ENCODE data around the gene ATP6V1C2.

The ATP6V1C2 gene

GRCh38 chr2:10733566-10733925 lies 12.1 kb downstream of the ATP6V1C2 start:
- Histone ChIP-seq H3K4me3 (ENCODE audit: extremely low read depth, insufficient read depth, low read length, poor library complexity, severe bottlenecking) (no peak overlapping the region), H3K36me3 (ENCODE audit: control insufficient read depth, insufficient read depth, low read length) (no peaks in the 10 kb centered on the region), H3K27ac (ENCODE audit: low read depth, low read length, severe bottlenecking) (no peak overlapping the region), H3K9me3 (ENCODE audit: control insufficient read depth, low read length) (no peaks in the 10 kb centered on the region), H3K4me1 (ENCODE audit: control insufficient read depth, insufficient read depth, low read length, poor library complexity, severe bottlenecking) (peaks cover 4% of the 10 kb centered on the region)
- WGBS, 2 experiments (ENCODE audit: insufficient coverage in 2 of 2), result 81 to 87% methylated on average over 5 to 6 of the region's 6 CpGs

GRCh38 chr2:10733980-10734379 lies 12.6 kb downstream of the ATP6V1C2 start:
- no peaks in the 10 kb centered on the region for H3K36me3 ChIP-seq (ENCODE audit: control insufficient read depth, insufficient read depth, low read length)
- WGBS, 2 experiments (ENCODE audit: insufficient coverage in 2 of 2), result 84 to 94% methylated on average over 3 to 4 of the region's 5 CpGs
- H3K9me3 ChIP-seq (ENCODE audit: control insufficient read depth, low read length), result no peaks in the 10 kb centered on the region
- peaks cover 4% of the 10 kb centered on the region for H3K4me1 ChIP-seq (ENCODE audit: control insufficient read depth, insufficient read depth, low read length, poor library complexity, severe bottlenecking)
- H3K27ac ChIP-seq (ENCODE audit: low read depth, low read length, severe bottlenecking), result no peak overlapping the region
- H3K4me3 ChIP-seq (ENCODE audit: extremely low read depth, insufficient read depth, low read length, poor library complexity, severe bottlenecking), result no peak overlapping the region

- Histone ChIP-seq H3K4me3 (ENCODE audit: extremely low read depth, insufficient read depth, low read length, poor library complexity, severe bottlenecking) (no peak overlapping the region), H3K27ac (ENCODE audit: low read depth, low read length, severe bottlenecking) (no peak overlapping the region), H3K36me3 (ENCODE audit: control insufficient read depth, insufficient read depth, low read length) (no peaks in the 10 kb centered on the region), H3K4me1 (ENCODE audit: control insufficient read depth, insufficient read depth, low read length, poor library complexity, severe bottlenecking) (peaks cover 4% of the 10 kb centered on the region), H3K9me3 (ENCODE audit: control insufficient read depth, low read length) (no peaks in the 10 kb centered on the region)
- 91 to 100% methylated on average over 5 to 6 of the region's 6 CpGs for WGBS, 2 experiments (ENCODE audit: insufficient coverage in 2 of 2)
These were observed 16.8 kb downstream of the ATP6V1C2 start for GRCh38 chr2:10738192-10738591.

- Histone ChIP-seq H3K36me3 (ENCODE audit: control insufficient read depth, insufficient read depth, low read length) (no peaks in the 10 kb centered on the region), H3K4me3 (ENCODE audit: extremely low read depth, insufficient read depth, low read length, poor library complexity, severe bottlenecking) (no peak overlapping the region), H3K27ac (ENCODE audit: low read depth, low read length, severe bottlenecking) (no peak overlapping the region), H3K4me1 (ENCODE audit: control insufficient read depth, insufficient read depth, low read length, poor library complexity, severe bottlenecking) (no peaks in the 10 kb centered on the region), H3K9me3 (ENCODE audit: control insufficient read depth, low read length) (no peaks in the 10 kb centered on the region)
- 88 to 92% methylated on average over 2 of the region's 3 CpGs for WGBS, 2 experiments (ENCODE audit: insufficient coverage in 2 of 2)
These were observed 18.8 kb downstream of the ATP6V1C2 start for GRCh38 chr2:10740226-10740625.

- Histone ChIP-seq H3K4me3 (ENCODE audit: extremely low read depth, insufficient read depth, low read length, poor library complexity, severe bottlenecking) (no peak overlapping the region), H3K9me3 (ENCODE audit: control insufficient read depth, low read length) (no peaks in the 10 kb centered on the region), H3K4me1 (ENCODE audit: control insufficient read depth, insufficient read depth, low read length, poor library complexity, severe bottlenecking) (no peaks in the 10 kb centered on the region), H3K36me3 (ENCODE audit: control insufficient read depth, insufficient read depth, low read length) (no peaks in the 10 kb centered on the region), H3K27ac (ENCODE audit: low read depth, low read length, severe bottlenecking) (no peak overlapping the region)
- 67 to 76% methylated on average over 2 of the region's 2 CpGs for WGBS, 2 experiments (ENCODE audit: insufficient coverage in 2 of 2)
These were observed 19.7 kb downstream of the ATP6V1C2 start for GRCh38 chr2:10741139-10741538.

GRCh38 chr2:10742666-10743065 lies 21.2 kb downstream of the ATP6V1C2 start:
- Histone ChIP-seq H3K4me3 (ENCODE audit: extremely low read depth, insufficient read depth, low read length, poor library complexity, severe bottlenecking) (no peak overlapping the region), H3K36me3 (ENCODE audit: control insufficient read depth, insufficient read depth, low read length) (no peaks in the 10 kb centered on the region), H3K9me3 (ENCODE audit: control insufficient read depth, low read length) (no peaks in the 10 kb centered on the region), H3K27ac (ENCODE audit: low read depth, low read length, severe bottlenecking) (no peak overlapping the region), H3K4me1 (ENCODE audit: control insufficient read depth, insufficient read depth, low read length, poor library complexity, severe bottlenecking) (no peaks in the 10 kb centered on the region)
- 91 to 95% methylated on average over 10 of the region's 11 CpGs for WGBS, 2 experiments (ENCODE audit: insufficient coverage in 2 of 2)

- Histone ChIP-seq H3K4me1 (ENCODE audit: control insufficient read depth, insufficient read depth, low read length, poor library complexity, severe bottlenecking) (no peaks in the 10 kb centered on the region), H3K27ac (ENCODE audit: low read depth, low read length, severe bottlenecking) (no peak overlapping the region), H3K4me3 (ENCODE audit: extremely low read depth, insufficient read depth, low read length, poor library complexity, severe bottlenecking) (no peak overlapping the region), H3K9me3 (ENCODE audit: control insufficient read depth, low read length) (no peaks in the 10 kb centered on the region), H3K36me3 (ENCODE audit: control insufficient read depth, insufficient read depth, low read length) (no peaks in the 10 kb centered on the region)
- WGBS, 2 experiments (ENCODE audit: insufficient coverage in 2 of 2), result 93 to 98% methylated on average over 4 to 5 of the region's 6 CpGs
These were observed 29.2 kb downstream of the ATP6V1C2 start for GRCh38 chr2:10750610-10751009.

- Histone ChIP-seq H3K36me3 (ENCODE audit: control insufficient read depth, insufficient read depth, low read length) (no peaks in the 10 kb centered on the region), H3K9me3 (ENCODE audit: control insufficient read depth, low read length) (no peaks in the 10 kb centered on the region), H3K4me3 (ENCODE audit: extremely low read depth, insufficient read depth, low read length, poor library complexity, severe bottlenecking) (no peak overlapping the region), H3K4me1 (ENCODE audit: control insufficient read depth, insufficient read depth, low read length, poor library complexity, severe bottlenecking) (no peaks in the 10 kb centered on the region), H3K27ac (ENCODE audit: low read depth, low read length, severe bottlenecking) (no peak overlapping the region)
- 63 to 89% methylated on average over 1 to 2 of the region's 5 CpGs for WGBS, 2 experiments (ENCODE audit: insufficient coverage in 2 of 2)
These were observed 30.8 kb downstream of the ATP6V1C2 start for GRCh38 chr2:10752236-10752635.

GRCh38 chr2:10753156-10753555 lies 31.7 kb downstream of the ATP6V1C2 start:
- H3K9me3 ChIP-seq (ENCODE audit: control insufficient read depth, low read length), result no peaks in the 10 kb centered on the region
- H3K27ac ChIP-seq (ENCODE audit: low read depth, low read length, severe bottlenecking), result no peak overlapping the region
- no peaks in the 10 kb centered on the region for H3K4me1 ChIP-seq (ENCODE audit: control insufficient read depth, insufficient read depth, low read length, poor library complexity, severe bottlenecking)
- no peaks in the 10 kb centered on the region for H3K36me3 ChIP-seq (ENCODE audit: control insufficient read depth, insufficient read depth, low read length)
- H3K4me3 ChIP-seq (ENCODE audit: extremely low read depth, insufficient read depth, low read length, poor library complexity, severe bottlenecking), result no peak overlapping the region
- 89% methylated on average over 3 to 5 of the region's 7 CpGs for WGBS, 2 experiments (ENCODE audit: insufficient coverage in 2 of 2)

GRCh38 chr2:10753876-10754275 lies 32.4 kb downstream of the ATP6V1C2 start:
- no peaks in the 10 kb centered on the region for H3K4me1 ChIP-seq (ENCODE audit: control insufficient read depth, insufficient read depth, low read length, poor library complexity, severe bottlenecking)
- H3K27ac ChIP-seq (ENCODE audit: low read depth, low read length, severe bottlenecking), result no peak overlapping the region
- no peaks in the 10 kb centered on the region for H3K9me3 ChIP-seq (ENCODE audit: control insufficient read depth, low read length)
- no peaks in the 10 kb centered on the region for H3K36me3 ChIP-seq (ENCODE audit: control insufficient read depth, insufficient read depth, low read length)
- WGBS, 2 experiments (ENCODE audit: insufficient coverage in 2 of 2), result 84 to 92% methylated on average over 4 to 5 of the region's 8 CpGs
- no peak overlapping the region for H3K4me3 ChIP-seq (ENCODE audit: extremely low read depth, insufficient read depth, low read length, poor library complexity, severe bottlenecking)

- Histone ChIP-seq H3K27ac (ENCODE audit: low read depth, low read length, severe bottlenecking) (no peak overlapping the region), H3K9me3 (ENCODE audit: control insufficient read depth, low read length) (no peaks in the 10 kb centered on the region), H3K4me3 (ENCODE audit: extremely low read depth, insufficient read depth, low read length, poor library complexity, severe bottlenecking) (no peak overlapping the region), H3K36me3 (ENCODE audit: control insufficient read depth, insufficient read depth, low read length) (no peaks in the 10 kb centered on the region), H3K4me1 (ENCODE audit: control insufficient read depth, insufficient read depth, low read length, poor library complexity, severe bottlenecking) (no peaks in the 10 kb centered on the region)
- 73 to 82% methylated on average over 7 of the region's 7 CpGs for WGBS, 2 experiments (ENCODE audit: insufficient coverage in 2 of 2)
These were observed 34.2 kb downstream of the ATP6V1C2 start for GRCh38 chr2:10755621-10756020.

All from mesodermal cell (in vitro differentiated cells).